HG02981 (cell line): ENCODE data around the gene ZNF680.
"Not testable (repeated sequence)": the region's sequence is repeated elsewhere in the genome, so short reads cannot be mapped to it uniquely, and the experiment has no call there.

Experiments
- ATAC-seq: cut with Tn5 transposase; IDR thresholded peaks from one replicate; pipeline ENCODE4 v1.9.1; 2021; ENCODE audit warnings: mild to moderate bottlenecking, moderate library complexity; ENCODE audit not compliant: unreplicated experiment

Gene ZNF680

DNA sequence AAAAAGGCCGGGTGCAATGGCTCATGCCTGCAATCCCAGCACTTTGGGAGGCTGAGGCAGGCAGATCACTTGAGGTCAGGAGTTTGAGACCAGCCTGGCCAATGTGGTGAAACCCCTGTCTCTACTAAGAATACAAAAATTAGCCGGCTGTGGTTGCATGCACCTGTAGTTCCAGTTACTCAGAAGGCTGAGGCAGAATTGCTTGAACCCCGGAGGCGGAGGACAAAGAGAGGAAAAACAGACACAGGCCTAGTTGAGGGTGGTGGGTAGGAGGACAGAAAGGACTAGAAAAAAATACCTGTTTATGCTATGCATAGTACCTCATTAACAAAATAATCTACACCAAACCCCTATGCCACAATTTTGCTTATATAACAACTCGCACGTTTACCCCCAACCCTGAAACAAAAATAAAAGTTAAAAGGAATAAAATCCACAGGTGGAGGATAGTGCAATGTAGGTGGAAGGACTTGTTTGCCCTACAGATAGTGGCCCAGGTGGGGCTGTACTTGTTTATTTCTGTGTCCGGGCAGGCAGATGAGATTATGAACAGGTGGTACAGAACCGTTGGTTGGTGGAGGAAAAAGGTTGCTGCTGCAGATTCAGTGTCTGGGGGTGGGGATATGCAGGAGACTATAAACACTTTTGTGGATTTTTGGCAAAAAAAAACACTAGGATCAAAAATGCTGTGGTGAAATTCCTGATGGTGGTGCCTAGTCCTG is 5.1 kb downstream of the ZNF680 start:
- ATAC-seq, result no peak

DNA sequence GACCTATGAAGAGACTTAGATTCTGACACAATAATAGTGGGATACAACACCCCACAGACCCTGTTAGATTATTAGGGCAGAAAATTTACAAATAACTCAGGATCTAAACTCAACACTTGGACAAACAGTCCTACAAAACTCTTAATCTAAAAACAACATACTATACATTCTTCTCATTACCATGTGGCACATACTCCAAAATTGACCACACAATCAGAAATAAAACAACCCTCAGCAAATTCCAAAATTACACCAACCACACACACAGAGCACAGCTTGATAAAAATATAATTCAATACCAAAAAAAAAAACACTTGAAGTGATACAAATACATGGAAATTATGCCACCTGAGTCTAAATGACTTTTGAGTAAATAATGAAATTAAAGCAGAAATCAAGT is 7.8 kb downstream of the ZNF680 start:
- ATAC-seq, result no peak

DNA sequence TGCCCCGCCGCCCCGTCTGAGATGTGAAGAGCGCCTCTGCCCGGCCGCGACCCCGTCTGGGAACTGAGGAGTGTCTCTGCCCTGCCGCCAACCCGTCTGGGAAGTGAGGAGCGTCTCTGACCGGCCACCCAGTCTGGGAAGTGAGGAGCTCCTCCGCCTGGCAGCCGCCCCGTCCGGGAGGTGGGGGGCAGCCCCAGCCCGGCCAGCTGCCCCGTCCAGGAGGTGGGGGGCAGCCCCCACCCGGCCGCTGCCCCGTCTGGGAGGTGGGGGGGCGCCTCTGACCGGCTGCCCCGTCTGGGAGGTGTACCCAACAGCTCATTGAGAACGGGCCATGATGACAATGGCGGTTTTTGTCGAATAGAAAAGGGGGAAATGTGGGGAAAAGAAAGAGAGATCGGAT is 8.7 kb downstream of the ZNF680 start:
- not testable (repeated sequence) for ATAC-seq

DNA sequence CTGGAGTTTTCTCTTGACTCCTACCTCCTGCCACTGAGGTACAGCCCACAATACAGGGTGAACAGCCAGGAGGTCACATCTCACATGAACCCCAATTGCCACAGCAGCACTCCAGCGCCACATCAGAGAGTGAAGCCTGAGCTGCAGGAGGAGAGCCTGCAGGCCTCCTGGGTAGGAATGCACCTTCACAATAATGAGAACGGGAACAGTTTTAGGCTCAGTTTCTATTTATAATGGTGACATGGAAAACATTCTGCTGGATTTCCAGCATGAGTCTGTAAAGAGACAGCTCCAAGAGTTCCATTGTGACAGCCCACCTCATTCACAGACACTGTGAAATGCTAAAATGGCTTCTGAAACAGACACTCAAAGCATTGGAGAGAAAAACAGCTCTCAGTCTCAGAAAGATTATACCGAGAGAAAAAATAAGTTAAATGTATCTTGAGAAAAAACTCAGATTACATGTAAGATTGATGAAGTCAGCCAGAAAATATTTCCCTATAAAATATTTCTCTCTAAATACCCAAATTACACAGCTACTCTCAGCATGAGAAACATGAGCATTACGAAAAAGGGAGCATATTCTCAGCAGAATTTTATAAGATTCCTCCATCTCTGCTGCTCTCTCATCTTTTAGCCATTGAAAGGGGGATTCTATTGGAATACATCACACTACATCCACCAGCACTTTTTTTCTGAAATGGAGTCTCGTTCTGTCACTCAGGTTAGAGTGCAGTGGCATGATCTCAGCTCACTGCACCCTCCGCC is 11.3 kb downstream of the ZNF680 start:
- no peak for ATAC-seq

DNA sequence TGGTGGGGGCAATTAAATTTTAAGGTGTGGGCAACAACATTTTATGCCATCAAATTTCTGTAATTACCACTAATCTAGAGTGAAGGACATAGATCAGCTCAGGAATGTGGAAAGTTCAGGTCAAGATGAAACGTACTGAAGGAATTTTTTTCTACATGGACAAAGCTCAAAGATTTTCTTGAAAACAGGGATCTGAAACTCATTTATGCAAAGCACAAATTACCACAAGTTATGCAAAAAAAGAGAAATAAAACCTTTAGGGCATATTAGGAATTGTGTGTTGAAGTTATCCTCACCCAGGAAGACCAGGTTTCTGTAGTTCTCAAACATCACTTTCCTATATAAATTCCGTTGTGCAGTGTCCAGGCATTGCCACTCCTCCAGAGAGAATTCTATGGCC is 18.9 kb downstream of the ZNF680 start:
- ATAC-seq, result no peak

DNA sequence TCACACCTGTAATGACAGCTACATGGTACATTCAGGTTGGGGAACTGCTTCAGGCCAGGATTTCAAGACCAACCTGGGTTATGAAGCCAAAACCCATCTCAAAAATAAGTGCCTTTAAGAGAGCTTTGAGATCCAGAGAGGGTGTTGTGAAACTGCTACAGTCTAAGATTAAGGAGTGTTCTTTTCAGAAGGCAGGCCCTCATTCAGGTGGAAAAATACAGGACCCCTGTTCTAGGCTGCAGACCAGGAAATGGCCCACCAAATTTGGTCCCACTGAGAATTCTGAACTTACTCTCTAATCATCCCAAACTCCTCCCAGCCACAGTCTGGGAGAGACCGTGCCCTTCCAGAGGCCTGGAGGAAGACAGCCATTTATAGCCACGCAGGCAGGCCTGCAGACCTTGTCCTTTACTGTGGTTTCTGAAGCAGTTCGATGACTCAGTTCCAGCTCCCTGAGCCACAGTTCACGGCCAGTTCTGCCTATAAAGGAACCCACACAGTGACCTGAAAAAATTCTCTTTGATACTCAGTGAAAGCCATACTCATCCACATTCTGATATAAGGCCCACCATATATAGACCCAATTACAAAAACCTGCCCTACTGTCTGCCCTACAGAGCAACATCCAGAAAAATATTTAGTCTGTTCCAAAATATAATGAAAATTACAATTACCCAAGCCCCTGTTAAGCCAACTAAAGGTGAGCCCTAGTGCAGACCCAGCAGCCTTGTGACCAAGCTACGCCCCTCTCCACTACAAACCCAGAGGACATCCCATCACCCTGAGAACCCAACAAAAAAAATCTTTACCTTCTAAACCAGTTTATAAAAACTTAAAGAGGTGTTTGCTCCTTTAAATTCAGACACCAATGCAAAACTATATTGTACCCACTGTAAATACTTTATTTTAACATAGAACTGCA is 21.2 kb downstream of the ZNF680 start:
- no peak for ATAC-seq

DNA sequence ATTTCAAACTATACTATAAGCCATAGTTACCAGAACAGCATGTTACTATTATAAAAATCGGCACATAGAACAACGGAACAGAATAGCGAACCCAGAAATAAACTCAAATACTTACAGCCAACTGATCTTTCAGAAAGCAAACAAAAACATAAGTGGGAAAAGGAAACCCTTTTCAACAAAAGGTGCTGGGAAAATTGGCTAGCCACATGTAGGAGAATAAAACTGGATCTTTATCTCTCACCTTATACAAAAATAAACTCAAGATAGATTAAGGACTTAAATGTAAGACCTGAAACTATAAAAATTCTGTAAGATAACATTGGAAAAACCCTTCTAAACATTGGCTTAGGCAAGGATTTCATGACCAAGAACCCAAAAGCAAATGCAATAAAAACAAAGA is 29.1 kb downstream of the ZNF680 start:
- no peak for ATAC-seq

DNA sequence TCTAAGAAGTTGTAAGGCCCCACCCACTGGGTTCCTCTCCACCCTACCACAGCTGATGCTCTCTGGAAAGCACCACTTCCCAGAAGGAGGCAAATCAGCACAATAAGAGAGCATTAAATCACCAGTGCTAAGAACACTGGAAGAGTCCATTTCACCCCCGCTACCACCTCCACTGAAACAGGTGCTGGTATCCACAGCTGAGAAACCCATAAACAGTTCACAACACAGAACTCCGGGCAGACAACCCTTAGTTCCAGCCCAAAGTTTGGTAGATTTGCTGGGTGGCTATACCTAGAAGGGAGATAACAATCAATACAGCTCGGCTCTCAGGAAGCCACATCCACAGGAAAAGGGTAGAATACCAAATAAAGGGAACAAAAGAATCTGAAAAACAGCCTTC is 34.1 kb downstream of the ZNF680 start:
- no peak for ATAC-seq

DNA sequence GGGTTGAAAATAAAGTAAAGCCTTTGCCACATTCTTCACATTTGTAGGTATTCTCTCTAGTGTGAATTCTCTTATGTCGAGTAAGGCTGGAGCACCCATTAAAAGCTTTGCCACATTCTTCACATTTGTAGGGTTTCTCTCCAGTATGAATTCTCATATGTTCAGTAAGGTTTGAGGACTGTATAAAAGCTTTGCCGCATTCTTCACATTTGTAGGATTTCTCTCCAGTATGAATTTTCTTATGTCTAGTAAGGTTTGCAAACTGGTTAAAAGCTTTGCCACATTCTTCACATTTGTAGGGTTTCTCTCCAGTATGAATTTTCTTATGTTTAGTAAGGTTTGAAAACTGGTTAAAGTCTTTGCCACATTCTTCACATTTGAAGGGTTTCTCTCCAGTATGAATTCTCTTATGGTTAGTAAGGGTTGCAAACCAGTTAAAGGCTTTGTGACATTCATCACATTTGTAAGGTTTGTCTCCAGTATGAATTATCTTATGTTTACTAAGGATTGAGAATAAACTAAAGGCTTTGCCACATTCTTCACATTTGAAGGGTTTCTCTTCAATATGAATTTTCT is 41.4 kb downstream of the ZNF680 start:
- no peak for ATAC-seq

DNA sequence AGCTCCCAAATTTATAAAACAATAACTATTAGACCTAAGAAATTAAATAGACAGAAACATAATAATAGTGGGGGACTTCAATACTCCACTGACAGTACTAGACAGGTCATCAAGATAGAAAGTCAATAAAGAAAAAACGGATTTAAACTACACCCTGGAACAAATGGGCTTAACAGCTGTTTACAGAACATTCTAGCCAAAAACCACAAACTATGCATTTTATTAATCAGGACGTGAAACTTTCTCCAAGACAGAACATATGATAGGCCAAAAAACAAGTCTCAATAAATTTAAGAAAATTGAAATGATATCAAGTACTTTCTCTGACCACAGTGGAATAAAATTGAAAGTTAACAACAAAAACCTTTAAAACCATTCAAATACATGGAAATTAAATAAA is 46.4 kb downstream of the ZNF680 start:
- ATAC-seq, result no peak

DNA sequence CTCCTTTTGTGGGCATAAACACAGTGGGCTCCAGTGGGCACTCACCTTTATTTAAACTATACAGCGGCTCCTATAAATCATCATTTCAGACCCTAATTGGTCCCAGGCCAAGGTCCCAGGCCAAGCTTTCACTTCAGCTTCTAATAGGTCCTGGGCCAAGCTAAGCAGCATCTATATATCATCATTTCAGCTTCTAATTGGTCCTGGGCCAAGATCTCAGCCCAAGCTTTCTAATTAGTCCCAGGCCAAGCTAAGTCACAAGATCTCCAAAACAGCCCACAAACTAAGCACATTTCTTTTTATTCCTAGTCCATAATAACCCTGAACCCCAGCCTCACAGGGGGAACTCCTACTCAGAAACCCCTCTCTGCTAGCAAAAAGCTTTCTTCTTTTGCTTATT is 47.1 kb downstream of the ZNF680 start:
- ATAC-seq, result no peak

DNA sequence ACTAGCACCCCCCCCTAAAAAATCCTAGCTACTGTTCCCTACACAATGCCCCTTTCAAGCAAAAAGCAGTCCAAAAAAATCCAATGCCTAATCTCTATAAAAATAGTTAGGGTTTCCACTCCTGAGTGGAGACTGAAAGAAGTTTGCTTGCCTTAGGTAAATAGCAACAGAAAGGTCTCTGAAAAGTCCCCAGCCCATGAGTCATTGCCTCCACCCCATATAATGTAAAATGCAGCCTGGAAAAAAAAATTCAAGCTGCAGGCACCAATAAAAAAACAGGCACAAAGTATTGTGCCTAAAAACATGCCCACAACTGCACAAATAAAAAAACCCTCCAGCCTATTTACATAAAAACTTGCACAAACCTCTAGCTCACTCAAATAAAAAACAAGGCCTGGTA is 47.5 kb downstream of the ZNF680 start:
- no peak for ATAC-seq

DNA sequence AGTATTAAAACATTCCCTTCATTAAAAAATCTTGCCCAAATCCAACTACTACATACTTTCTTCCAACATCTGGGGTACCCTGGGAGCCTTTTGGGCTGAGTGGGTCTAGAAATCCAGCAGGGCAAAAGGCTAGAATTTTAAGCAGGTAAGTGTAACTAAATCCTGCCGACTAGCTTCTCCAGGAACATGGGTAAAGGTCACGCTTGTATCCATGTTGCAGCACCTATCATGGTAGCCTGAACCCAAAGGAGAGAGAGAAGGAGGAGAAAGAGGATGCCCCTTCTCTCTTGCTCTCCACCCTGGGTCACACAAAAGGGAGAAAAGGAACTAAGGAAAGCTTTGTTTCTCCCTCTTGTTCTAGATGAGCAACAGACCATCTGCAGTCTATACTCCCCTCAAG is 53.3 kb downstream of the ZNF680 start:
- ATAC-seq, result no peak

DNA sequence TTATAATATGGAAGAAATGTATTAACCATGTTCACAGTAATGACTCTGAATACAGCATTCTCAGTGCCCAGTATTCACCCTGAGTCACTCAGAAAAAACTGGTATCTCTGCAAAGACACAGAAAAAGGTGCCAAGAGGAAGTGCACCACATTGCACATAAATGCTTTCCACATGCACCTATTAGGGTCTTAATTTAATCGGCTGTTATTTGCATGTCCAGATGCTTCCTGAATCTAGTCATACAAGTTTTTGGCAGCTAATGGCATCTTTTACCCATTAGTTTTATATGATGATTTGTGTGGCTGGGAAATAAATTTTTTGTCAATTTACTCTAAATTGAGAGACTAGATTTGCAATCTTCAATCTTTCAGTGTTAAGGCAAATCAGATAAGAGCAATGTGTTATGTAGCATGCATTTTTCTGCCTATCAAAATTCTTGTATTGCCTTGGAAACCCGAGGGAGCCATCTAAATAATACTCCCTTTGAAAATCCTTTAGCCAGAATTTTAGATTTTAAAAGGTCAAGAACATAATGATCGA is 58.2 kb downstream of the ZNF680 start:
- no peak for ATAC-seq

DNA sequence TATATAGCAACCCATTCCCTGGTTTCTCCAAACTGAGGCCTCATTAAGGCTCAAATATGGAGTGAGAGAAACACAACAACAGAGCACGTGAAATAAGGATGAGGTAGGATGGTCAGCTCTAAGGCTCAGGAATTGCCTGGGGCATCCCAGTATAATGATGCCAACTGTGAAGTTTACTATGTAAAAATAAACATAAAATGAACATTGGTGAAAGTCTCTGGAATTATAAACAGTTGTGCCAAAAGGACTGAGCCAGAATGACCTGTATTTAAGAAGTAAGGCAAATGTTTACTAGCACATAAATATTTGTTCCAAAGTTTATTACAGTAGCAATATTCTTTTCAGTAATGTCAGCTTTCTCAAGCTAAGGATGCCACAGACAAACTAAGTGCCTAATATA is 64.6 kb downstream of the ZNF680 start:
- no peak for ATAC-seq

DNA sequence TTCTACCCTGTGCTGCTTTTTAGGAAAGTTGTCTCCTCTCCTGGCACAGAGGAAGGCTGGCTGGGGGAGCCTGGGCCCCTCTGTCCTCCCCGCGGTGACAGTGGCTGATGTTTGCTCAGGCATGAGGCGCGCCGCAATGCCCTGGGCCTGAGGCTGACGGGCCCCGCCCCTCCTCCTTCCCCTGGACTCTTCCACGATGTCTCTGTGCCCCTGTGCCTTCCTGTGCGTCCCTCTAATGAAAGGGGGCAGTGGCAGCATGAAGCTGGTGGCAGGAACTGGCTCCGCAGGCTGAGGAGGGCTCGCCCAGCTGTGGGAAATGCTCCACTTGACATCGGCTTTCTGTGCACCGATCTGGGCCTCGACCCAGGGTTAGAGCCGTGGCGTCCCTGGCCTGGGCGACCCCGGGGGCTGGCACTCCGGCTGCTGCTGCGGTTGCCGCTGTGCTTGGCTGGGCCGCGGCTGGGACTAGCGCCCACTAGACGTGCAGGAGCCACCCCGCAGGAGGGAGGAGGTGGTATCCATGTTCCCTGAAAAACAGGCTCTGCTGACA is 67.9 kb downstream of the ZNF680 start:
- ATAC-seq, result no peak

DNA sequence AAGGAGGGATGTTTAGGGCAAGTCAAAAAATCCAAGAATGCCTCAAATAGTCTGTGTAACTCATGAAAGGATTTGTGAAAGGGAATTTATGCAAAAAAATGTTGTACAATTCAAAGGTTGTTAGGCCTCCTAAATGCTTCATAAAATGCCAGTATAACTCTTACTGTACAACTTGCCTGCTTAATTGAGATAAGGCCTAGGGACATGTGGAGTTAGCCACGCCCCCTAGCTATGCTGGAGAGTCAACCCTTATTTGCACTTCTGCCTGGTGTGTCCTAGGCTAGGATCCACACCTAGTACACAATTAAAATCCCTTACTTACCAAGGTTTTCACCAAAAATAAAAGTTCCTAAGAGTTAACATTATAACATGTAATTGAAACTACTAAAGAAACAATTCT is 77.2 kb downstream of the ZNF680 start:
- no peak for ATAC-seq
